Measurements from ENCODE around the gene POLR2J2. TPM values are rescaled to one million over a fixed set of nuclear protein-coding genes. Genes with fewer than 3 reads are reported as not detected.
A peak's percentile ranks its signal among the peaks of the same experiment; 100 is the strongest.
"Not testable (repeated sequence)": the region's sequence is repeated elsewhere in the genome, so short reads cannot be mapped to it uniquely, and the experiment has no call there.

POLR2J2 gene
- total RNA-seq, 1 donor from 2014 or later, result 12.6 TPM

DNA sequence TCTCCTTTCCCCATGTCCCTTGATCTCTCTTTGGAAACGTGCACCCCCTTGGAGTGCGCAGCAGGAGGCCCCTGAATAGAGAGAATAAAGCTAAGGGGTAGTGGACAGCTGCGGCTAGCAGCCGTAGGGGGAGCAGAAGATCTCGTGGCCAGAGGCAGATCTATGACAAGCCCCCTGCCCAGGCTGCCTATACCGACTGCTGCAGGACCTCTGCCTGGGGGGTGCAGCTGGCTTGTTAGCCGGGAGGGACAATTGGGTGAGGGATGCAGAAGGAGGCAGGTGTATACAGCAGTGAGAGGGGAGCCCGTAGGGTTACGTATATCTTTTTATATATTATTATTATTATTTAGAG lies 469 bp upstream of the POLR2J2 start:
- DNase-seq (ENCODE audit: low spot score), result not testable (repeated sequence)

DNA sequence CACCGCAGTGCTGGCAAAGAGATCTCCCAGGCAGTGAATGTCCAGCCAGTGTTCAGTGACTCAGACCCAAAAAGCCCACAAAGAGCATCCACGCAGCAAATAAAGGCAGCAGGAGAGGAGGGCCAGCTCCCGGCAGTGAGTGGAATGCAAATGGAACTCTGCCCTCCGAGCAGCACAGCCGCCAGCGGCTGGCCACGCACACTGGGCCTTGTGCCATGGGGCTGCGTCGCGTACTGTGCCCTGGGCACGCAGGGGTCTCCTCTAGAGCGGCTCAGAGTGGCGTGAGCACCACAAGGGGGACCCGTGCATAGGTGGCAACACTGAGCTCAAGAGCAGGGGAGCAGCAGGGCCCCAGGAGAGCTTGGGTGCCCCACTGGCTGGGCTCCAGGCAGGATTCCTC lies 3.9 kb downstream of the POLR2J2 start:
- DNase-seq (ENCODE audit: low spot score), result not testable (repeated sequence)

DNA sequence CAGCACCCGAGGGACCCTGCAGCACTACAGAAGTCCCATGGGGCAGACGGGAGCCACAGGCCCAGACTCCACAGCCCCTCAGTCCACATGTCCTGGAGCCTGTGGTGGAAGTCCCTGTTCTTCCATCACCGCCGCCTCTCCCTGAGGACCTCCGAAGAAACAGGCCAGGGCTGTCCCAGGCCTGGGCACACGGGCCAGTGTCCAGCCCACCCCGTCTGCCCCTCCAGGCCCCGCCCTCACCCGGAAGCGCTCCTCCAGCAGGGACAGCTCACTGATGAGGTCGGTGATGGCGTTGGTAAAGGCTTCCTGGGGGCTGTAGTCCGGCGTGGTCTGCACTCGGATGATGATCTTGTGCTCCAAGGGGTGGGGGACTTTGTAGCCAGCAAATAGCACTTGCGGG lies 4.6 kb downstream of the POLR2J2 start:
- DNase-seq (ENCODE audit: low spot score), result not testable (repeated sequence)

GRCh38 chr7:102664765-102665164 lies 6.7 kb downstream of the POLR2J2 start:
- not testable (repeated sequence) for DNase-seq (ENCODE audit: low spot score)

DNA sequence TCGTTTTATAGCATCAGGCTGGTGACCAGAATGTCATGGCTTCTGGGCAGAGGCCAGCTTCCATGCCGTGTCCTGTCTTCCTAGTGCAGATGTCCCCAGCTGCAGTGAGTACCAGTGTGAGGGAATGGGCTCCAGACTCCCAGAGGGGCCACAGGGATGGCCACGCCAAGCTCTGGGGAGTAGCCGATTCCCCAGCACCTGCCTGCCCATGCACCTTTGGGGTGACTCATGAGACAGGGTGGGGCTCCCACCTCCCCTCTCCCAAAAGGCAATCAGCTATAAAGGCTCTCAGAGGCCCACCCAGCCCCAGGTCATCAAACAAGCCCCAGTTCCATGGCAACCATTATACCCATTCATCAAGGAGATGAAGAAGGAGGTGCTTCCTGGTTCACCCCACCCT lies 21.5 kb downstream of the POLR2J2 start, which contains the start of gene SPDYE2B:
Gene SPDYE2B (plus strand): TSS at position 396 of the 400 bp plus-strand sequence. CDS start 2,030 bp downstream, outside the sequence.
- not testable (repeated sequence) for DNase-seq (ENCODE audit: low spot score)

DNA sequence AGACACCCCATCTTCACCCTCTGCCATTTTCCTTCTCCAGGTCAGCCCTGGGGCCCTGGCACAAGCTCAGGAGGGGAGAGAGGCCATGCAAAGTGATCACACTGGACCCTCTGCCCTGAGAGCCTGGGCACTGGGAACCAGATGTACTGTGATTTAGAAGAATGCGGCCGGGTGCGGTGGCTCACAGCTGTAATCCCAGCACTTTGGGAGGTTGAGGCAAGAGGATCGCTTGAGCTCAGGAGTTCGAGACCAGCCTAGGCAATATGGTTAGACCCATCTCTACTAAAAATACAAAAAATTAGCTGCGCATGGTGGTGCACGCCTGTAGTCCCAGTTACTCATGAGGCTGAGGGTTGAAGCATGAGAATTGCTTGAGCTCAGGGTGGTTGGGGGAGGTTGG lies 23.6 kb downstream of the POLR2J2 start:
- DNase-seq (ENCODE audit: low spot score), result not testable (repeated sequence)

DNA sequence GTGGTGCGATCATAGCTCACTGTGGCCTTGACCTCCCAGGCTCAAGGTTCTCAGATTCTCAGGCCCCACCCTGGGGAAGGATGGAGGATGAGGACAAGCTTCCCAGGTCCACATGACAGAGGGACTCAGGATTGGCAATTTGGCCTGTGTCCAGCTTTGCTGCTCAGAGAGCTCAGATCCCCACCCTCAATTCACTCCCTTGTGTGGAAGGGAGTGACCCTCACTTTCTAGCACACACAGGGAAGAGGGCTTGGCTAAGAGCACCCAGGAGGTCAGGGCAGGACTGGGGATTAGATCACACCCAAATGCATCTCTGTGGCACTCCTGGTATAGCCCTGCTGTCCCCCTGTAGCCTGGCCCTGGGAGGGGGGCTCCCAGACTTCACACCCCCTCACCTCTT lies 28.1 kb downstream of the POLR2J2 start:
- not testable (repeated sequence) for DNase-seq (ENCODE audit: low spot score)

GRCh38 chr7:102642691-102643090 lies 28.8 kb downstream of the POLR2J2 start, which contains the start of gene UPK3BL1:
UPK3BL1 (minus strand) TSS chr7:102642791; CDS start chr7:102642741, 50 bp downstream.
- DNase-seq (ENCODE audit: low spot score), result not testable (repeated sequence)

GRCh38 chr7:102638848-102639247 lies 32.6 kb downstream of the POLR2J2 start:
- DNase-seq (ENCODE audit: low spot score), result not testable (repeated sequence)

DNA sequence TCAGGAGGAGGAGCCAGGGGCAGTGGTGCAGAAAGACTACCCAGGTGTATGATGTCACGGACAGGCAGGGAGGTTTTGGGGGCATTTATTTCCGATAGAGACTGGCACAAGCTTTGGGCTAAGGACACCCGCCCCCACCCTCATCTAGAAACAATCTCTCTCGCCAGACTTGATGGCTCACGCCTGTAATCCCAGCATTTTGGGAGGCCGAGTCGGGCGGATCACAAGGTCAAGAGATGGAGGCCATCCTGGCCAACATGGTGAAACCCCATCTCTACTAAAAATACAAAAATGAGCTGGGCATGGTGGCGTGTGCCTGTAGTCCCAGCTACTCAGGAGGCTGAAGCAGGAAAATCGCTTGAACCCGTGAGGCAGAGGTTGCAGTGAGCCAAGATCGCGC lies 34.5 kb downstream of the POLR2J2 start:
- DNase-seq (ENCODE audit: low spot score), result not testable (repeated sequence)

- not testable (repeated sequence) for DNase-seq (ENCODE audit: low spot score)
Measured at GRCh38 chr7:102635354-102635753, 36.1 kb downstream of the POLR2J2 start.

DNA sequence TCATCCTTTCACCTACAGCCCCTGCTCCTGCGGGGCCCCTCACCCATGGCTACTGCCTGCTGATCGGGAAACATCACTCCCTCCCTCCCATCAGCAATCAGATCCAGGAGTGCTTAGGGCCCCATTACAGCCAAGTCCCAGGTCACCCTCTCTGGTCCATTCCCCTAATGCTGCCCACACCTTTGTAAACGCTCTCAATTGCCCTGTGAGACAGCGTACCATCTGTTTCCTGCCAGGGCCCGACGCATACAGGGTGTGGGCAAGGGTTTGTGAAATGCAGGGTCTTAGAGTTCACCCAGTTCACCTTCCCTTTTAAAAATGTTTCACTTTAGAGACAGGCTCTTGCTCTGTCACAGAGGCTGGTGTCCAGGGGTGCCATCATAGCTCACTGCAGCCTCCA lies 37.2 kb downstream of the POLR2J2 start:
- DNase-seq (ENCODE audit: low spot score), result not testable (repeated sequence)

GRCh38 chr7:102630622-102631021 lies 40.8 kb downstream of the POLR2J2 start:
- DNase-seq (ENCODE audit: low spot score), result not testable (repeated sequence)

DNA sequence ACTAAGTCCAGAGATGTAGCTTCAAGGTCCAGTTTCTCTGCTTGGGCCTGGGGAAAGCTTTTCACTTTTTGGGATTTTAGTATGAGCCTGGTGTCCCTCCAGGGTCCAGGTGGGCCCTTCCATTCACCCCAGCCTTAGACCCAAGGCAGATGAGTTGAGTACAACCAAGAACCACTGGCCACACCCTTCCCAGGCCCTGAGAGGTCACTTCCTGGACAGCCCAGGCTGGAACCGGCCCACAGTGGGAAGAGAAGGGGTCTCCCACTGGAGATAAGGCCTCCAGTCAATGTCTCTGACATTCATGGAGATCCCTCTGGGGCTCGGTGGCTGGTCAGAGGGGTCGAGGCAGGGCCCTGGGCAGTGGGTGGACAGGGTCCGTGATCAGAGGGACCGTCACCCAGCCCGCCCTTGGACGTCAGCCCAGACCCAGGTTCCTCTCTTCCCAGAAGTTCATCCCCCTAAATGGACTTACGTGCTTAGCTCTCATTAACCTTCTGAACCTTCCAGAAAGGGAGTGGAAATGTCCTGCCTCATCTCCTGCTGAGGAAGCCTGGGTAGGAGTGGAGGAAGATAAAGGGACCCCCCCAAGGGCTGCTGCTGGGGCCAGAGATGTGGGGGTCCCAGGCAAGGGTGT lies 44.1 kb downstream of the POLR2J2 start:
- not testable (repeated sequence) for DNase-seq (ENCODE audit: low spot score)

DNA sequence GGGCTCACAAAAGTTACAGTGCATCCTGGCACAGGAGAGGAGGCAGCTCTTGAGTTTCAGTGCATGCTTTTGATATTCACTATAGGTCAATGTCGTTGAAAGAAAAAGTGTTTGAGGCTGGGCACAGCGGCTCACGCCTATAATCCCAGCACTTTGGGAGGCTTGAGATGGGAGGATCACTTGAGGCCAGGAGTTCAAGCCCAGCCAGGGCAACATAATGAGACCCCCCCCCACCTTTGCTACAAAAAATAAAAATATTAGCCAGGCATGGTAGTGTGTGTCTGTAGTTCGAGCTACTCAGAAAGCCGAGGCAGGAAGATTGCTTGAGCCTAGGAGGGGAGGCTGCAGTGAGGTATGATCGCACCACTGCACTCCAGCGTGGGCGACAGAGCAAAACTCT lies 53.3 kb downstream of the POLR2J2 start:
- not testable (repeated sequence) for DNase-seq (ENCODE audit: low spot score)

GRCh38 chr7:102616507-102617125 lies 54.8 kb downstream of the POLR2J2 start, which contains the start of gene RASA4:
RASA4 (minus strand) TSS chr7:102616756; CDS start chr7:102616689, 67 bp downstream.
- DNase-seq (ENCODE audit: low spot score), result peak; percentile 42

Other genes starting within 250 kb of the POLR2J2 start
- 27.1 TPM for gene ORAI2, start 238.1 kb downstream of the POLR2J2 start, total RNA-seq
- 13.2 TPM for gene ALKBH4, start 206.8 kb downstream of the POLR2J2 start, total RNA-seq
- gene LRWD1, start 206.7 kb downstream of the POLR2J2 start, total RNA-seq, result 18.2 TPM
- gene POLR2J, start 192.7 kb downstream of the POLR2J2 start, total RNA-seq, result 43.6 TPM
- gene RASA4B, start 153.9 kb downstream of the POLR2J2 start, total RNA-seq, result 24.7 TPM
- 20.3 TPM for gene UPK3BL2, start 128.0 kb downstream of the POLR2J2 start, total RNA-seq
- not detected for gene SPDYE2, start 120.4 kb downstream of the POLR2J2 start, total RNA-seq
- 28.1 TPM for gene POLR2J3, start 99.1 kb downstream of the POLR2J2 start, total RNA-seq
- 52.0 TPM for gene RASA4, start 54.9 kb downstream of the POLR2J2 start, total RNA-seq
- 27.7 TPM for gene UPK3BL1, start 28.9 kb downstream of the POLR2J2 start, total RNA-seq
- not detected for gene SPDYE2B, start 21.3 kb downstream of the POLR2J2 start, total RNA-seq
- 12.6 TPM for gene FAM185A, start 77.3 kb upstream of the POLR2J2 start, total RNA-seq
- gene LRRC17, start 241.3 kb upstream of the POLR2J2 start, total RNA-seq, result 10.6 TPM